ENCODE measurements around the gene FBXL20.

DNA sequence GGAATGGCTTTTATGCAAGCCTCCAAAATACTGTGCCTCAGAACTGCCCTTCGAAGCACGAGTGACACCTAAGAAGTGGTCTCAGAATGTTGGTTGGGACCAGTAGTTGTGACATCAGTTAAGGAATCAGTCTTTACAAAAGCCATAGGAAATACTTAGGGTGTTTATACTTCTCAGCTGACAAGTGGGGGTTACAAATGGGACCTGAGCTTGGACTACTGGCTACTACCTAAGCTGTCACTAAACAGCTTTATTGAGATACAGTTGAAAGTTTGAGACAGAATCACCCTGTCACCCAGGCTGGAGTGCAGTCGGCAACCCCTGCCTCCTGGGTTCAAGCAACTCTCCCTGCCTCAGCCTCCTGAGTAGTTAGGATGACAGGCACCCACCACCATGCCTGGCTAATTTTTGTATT lies 196.3 kb downstream of the FBXL20 start:
- TF ChIP-seq, protein P1, sequence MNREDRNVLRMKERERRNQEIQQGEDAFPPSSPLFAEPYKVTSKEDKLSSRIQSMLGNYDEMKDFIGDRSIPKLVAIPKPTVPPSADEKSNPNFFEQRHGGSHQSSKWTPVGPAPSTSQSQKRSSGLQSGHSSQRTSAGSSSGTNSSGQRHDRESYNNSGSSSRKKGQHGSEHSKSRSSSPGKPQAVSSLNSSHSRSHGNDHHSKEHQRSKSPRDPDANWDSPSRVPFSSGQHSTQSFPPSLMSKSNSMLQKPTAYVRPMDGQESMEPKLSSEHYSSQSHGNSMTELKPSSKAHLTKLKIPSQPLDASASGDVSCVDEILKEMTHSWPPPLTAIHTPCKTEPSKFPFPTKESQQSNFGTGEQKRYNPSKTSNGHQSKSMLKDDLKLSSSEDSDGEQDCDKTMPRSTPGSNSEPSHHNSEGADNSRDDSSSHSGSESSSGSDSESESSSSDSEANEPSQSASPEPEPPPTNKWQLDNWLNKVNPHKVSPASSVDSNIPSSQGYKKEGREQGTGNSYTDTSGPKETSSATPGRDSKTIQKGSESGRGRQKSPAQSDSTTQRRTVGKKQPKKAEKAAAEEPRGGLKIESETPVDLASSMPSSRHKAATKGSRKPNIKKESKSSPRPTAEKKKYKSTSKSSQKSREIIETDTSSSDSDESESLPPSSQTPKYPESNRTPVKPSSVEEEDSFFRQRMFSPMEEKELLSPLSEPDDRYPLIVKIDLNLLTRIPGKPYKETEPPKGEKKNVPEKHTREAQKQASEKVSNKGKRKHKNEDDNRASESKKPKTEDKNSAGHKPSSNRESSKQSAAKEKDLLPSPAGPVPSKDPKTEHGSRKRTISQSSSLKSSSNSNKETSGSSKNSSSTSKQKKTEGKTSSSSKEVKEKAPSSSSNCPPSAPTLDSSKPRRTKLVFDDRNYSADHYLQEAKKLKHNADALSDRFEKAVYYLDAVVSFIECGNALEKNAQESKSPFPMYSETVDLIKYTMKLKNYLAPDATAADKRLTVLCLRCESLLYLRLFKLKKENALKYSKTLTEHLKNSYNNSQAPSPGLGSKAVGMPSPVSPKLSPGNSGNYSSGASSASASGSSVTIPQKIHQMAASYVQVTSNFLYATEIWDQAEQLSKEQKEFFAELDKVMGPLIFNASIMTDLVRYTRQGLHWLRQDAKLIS (CRISPR knock-in tag; IDR thresholded peaks at IDR 0.05; ENCODE audit: borderline replicate concordance): no peak
- TF ChIP-seq, protein P2, sequence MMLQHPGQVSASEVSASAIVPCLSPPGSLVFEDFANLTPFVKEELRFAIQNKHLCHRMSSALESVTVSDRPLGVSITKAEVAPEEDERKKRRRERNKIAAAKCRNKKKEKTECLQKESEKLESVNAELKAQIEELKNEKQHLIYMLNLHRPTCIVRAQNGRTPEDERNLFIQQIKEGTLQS (CRISPR knock-in tag; conservative IDR thresholded peaks at IDR 0.05): no peak
- no peak for TF ChIP-seq IRF2 (CRISPR knock-in tag; IDR thresholded peaks at IDR 0.05; ENCODE audit: borderline replicate concordance, low read depth)
- TF ChIP-seq, protein P3, sequence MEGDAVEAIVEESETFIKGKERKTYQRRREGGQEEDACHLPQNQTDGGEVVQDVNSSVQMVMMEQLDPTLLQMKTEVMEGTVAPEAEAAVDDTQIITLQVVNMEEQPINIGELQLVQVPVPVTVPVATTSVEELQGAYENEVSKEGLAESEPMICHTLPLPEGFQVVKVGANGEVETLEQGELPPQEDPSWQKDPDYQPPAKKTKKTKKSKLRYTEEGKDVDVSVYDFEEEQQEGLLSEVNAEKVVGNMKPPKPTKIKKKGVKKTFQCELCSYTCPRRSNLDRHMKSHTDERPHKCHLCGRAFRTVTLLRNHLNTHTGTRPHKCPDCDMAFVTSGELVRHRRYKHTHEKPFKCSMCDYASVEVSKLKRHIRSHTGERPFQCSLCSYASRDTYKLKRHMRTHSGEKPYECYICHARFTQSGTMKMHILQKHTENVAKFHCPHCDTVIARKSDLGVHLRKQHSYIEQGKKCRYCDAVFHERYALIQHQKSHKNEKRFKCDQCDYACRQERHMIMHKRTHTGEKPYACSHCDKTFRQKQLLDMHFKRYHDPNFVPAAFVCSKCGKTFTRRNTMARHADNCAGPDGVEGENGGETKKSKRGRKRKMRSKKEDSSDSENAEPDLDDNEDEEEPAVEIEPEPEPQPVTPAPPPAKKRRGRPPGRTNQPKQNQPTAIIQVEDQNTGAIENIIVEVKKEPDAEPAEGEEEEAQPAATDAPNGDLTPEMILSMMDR (IDR thresholded peaks at IDR 0.05): no peak
- TF ChIP-seq NFYB (CRISPR knock-in tag; conservative IDR thresholded peaks at IDR 0.05; ENCODE audit: low read depth): no peak
- TF ChIP-seq CREB1 (CRISPR knock-in tag; IDR thresholded peaks at IDR 0.05): no peak
- TF ChIP-seq, protein P4, sequence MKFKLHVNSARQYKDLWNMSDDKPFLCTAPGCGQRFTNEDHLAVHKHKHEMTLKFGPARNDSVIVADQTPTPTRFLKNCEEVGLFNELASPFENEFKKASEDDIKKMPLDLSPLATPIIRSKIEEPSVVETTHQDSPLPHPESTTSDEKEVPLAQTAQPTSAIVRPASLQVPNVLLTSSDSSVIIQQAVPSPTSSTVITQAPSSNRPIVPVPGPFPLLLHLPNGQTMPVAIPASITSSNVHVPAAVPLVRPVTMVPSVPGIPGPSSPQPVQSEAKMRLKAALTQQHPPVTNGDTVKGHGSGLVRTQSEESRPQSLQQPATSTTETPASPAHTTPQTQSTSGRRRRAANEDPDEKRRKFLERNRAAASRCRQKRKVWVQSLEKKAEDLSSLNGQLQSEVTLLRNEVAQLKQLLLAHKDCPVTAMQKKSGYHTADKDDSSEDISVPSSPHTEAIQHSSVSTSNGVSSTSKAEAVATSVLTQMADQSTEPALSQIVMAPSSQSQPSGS (CRISPR knock-in tag; IDR thresholded peaks at IDR 0.05; ENCODE audit: borderline replicate concordance, low read depth): no peak
- TF ChIP-seq, protein P5, sequence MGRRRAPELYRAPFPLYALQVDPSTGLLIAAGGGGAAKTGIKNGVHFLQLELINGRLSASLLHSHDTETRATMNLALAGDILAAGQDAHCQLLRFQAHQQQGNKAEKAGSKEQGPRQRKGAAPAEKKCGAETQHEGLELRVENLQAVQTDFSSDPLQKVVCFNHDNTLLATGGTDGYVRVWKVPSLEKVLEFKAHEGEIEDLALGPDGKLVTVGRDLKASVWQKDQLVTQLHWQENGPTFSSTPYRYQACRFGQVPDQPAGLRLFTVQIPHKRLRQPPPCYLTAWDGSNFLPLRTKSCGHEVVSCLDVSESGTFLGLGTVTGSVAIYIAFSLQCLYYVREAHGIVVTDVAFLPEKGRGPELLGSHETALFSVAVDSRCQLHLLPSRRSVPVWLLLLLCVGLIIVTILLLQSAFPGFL (CRISPR knock-in tag; IDR thresholded peaks at IDR 0.05; ENCODE audit: borderline replicate concordance): no peak
- TF ChIP-seq, protein P6, sequence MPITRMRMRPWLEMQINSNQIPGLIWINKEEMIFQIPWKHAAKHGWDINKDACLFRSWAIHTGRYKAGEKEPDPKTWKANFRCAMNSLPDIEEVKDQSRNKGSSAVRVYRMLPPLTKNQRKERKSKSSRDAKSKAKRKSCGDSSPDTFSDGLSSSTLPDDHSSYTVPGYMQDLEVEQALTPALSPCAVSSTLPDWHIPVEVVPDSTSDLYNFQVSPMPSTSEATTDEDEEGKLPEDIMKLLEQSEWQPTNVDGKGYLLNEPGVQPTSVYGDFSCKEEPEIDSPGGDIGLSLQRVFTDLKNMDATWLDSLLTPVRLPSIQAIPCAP (CRISPR knock-in tag; IDR thresholded peaks at IDR 0.05): no peak
- no peak for TF ChIP-seq ATF1 (CRISPR knock-in tag; IDR thresholded peaks at IDR 0.05)
- TF ChIP-seq ZNF671 (CRISPR knock-in tag; IDR thresholded peaks at IDR 0.05): peak; percentile 79; the same call in 1 of the 2 replicates
- no peak for TF ChIP-seq ZNF121 (CRISPR knock-in tag; IDR thresholded peaks at IDR 0.05)
- TF ChIP-seq, protein P7, sequence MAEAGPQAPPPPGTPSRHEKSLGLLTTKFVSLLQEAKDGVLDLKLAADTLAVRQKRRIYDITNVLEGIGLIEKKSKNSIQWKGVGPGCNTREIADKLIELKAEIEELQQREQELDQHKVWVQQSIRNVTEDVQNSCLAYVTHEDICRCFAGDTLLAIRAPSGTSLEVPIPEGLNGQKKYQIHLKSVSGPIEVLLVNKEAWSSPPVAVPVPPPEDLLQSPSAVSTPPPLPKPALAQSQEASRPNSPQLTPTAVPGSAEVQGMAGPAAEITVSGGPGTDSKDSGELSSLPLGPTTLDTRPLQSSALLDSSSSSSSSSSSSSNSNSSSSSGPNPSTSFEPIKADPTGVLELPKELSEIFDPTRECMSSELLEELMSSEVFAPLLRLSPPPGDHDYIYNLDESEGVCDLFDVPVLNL (CRISPR knock-in tag; IDR thresholded peaks at IDR 0.05; ENCODE audit: borderline replicate concordance, low read depth): no peak

Measured in WTC11 (cell line).